GM06990 (cell line): ENCODE data around the gene KPNB1.

Source experiments
- DNase-seq: peaks from one replicate; pipeline ENCODE4 v3.0.0-alpha.2; 2011; ENCODE audit not compliant: insufficient read length; ENCODE audit errors: extremely low read depth
- H3K27me3 ChIP-seq: replicated peaks from 2 replicates; pipeline ENCODE4 v1.6.0; 2011; ENCODE audit warnings: low read length; ENCODE audit not compliant: control insufficient read depth, insufficient read depth
- H3K36me3 ChIP-seq: 2 replicates; pipeline ENCODE4 v1.5.1; 2011; ENCODE audit warnings: low read length; ENCODE audit not compliant: control insufficient read depth, insufficient read depth
- H3K4me3 ChIP-seq: replicated peaks from 2 replicates; pipeline ENCODE4 v1.5.1; 2011; ENCODE audit warnings: low read depth, mild to moderate bottlenecking, control low read depth, low read length
- CTCF ChIP-seq: IDR thresholded peaks from 2 replicates; pipeline ENCODE4 v1.5.1; 2011; ENCODE audit warnings: low read length, control low read depth, mild to moderate bottlenecking, inconsistent platforms; ENCODE audit not compliant: insufficient read depth, poor library complexity, severe bottlenecking

KPNB1 gene

GRCh38 chr17:47649153-47649971 lies at the start of gene KPNB1:
Gene KPNB1 (plus strand): TSS chr17:47649919. CDS start chr17:47650245, 326 bp downstream.
- peak; percentile 100 for DNase-seq
- Histone ChIP-seq H3K27me3 (no peaks in the 10 kb centered on the region), H3K4me3 (peak within 1 kb of the TSS; percentile 92), H3K36me3 (peaks cover 5% of the 10 kb centered on the region)
- no peak for TF ChIP-seq CTCF

- no peak for TF ChIP-seq CTCF
- Histone ChIP-seq H3K27me3 (no peaks in the 10 kb centered on the region), H3K36me3 (peaks cover 6% of the 10 kb centered on the region), H3K4me3 (no peak overlapping the region)
- no peak for DNase-seq
These were observed 45.7 kb upstream of the KPNB1 start for GRCh38 chr17:47603830-47604597.

GRCh38 chr17:47604598-47604927 lies 45.2 kb upstream of the KPNB1 start:
- Histone ChIP-seq H3K27me3 (no peaks in the 10 kb centered on the region), H3K4me3 (no peak overlapping the region), H3K36me3 (peaks cover 5% of the 10 kb centered on the region)
- DNase-seq: no peak
- no peak for TF ChIP-seq CTCF

- no peak overlapping the region for H3K4me3 ChIP-seq
- no peaks in the 10 kb centered on the region for H3K27me3 ChIP-seq
- no peak for DNase-seq
- no peak for TF ChIP-seq CTCF
- H3K36me3 ChIP-seq: peaks cover 4% of the 10 kb centered on the region
These were observed 44.7 kb upstream of the KPNB1 start for GRCh38 chr17:47605011-47605410.

- DNase-seq: no peak
- TF ChIP-seq CTCF: no peak
- Histone ChIP-seq H3K36me3 (peaks cover 3% of the 10 kb centered on the region), H3K4me3 (no peak overlapping the region), H3K27me3 (no peaks in the 10 kb centered on the region)
These were observed 42.2 kb upstream of the KPNB1 start for GRCh38 chr17:47607481-47607880.
